H1 (cell line): ENCODE results near the gene EFCAB6. TPM values are rescaled to one million over a fixed set of nuclear protein-coding genes. Genes with fewer than 3 reads are reported as not detected.

Experiments used
- BCL11A ChIP-seq, 2 experiments: IDR thresholded peaks; one replicate each; pipeline ENCODE4 v1.6.1; 2011; ENCODE audit warnings: low read depth in 2 of 2, low read length in 2 of 2, mild to moderate bottlenecking in 2 of 2
- CBX5 ChIP-seq: fragments of 300-800, 300-1000 bp; sonication (generic); IDR thresholded peaks from 2 replicates; pipeline ENCODE4 v1.7.1; 2016; ENCODE audit warnings: antibody characterized with exemption, low read length, low read depth
- CHD1 ChIP-seq: IDR thresholded peaks from 2 replicates; pipeline ENCODE4 v1.6.1; 2012; ENCODE audit warnings: low read depth, low read length, improper control_type of control experiment
- CREB1 ChIP-seq: IDR thresholded peaks from 2 replicates; pipeline ENCODE4 v1.6.1; 2012; ENCODE audit warnings: inconsistent platforms
- GTF2F1 ChIP-seq: IDR thresholded peaks from 2 replicates; pipeline ENCODE4 v1.6.1; 2012; ENCODE audit warnings: low read depth, low read length, improper control_type of control experiment, borderline replicate concordance
- HDAC6 ChIP-seq: IDR thresholded peaks from one replicate; pipeline ENCODE4 v1.7.1; 2012; ENCODE audit warnings: low read depth, mild to moderate bottlenecking, inconsistent platforms, low read length, moderate library complexity
- JUND ChIP-seq: IDR thresholded peaks from 2 replicates; pipeline ENCODE4 v1.6.1; 2011; ENCODE audit warnings: mild to moderate bottlenecking, improper control_type of control experiment, low read length
- NANOG ChIP-seq: IDR thresholded peaks from 2 replicates; pipeline ENCODE4 v1.6.1; 2011; ENCODE audit warnings: low read length, low read depth, mild to moderate bottlenecking, inconsistent platforms; ENCODE audit not compliant: insufficient read depth, poor library complexity, severe bottlenecking
- POLR2AphosphoS5 ChIP-seq: IDR thresholded peaks from 2 replicates; pipeline ENCODE4 v1.6.1; 2011; ENCODE audit warnings: low read depth, low read length
- SP1 ChIP-seq: IDR thresholded peaks from 2 replicates; pipeline ENCODE4 v1.6.1; 2011; ENCODE audit warnings: low read depth, low read length
- SP4 ChIP-seq: IDR thresholded peaks from 2 replicates; pipeline ENCODE4 v1.6.1; 2012; ENCODE audit warnings: low read length, inconsistent platforms
- TAF7 ChIP-seq: optimal IDR thresholded peaks from 2 replicates; pipeline ENCODE3; 2011; ENCODE audit warnings: low read depth, mild to moderate bottlenecking, inconsistent platforms, low read length, moderate library complexity, borderline replicate concordance
- polyA plus RNA-seq, 7 experiments: library from polyadenylated mRNA; depleted of rRNA in 3 of 7; stranded (reverse) in 5 of 7; unstranded in 2 of 7; fragments of >200 nt in 5 of 7; fragments of 200-250 nt in 2 of 7; gene quantifications; 1 replicate in 5 of 7; 2 replicates in 1 of 7; 4 replicates in 1 of 7; pipeline versions ENCODE4 v1.2.1 to v1.2.3, GENCODE V29; 2011 to 2013; ENCODE audit warnings: missing spikeins in 2 of 7, mixed read lengths in 2 of 7
- total RNA-seq: library from RNA; stranded (reverse); fragmentation: NEBNext Ultra II Directional; extraction: Animal tissue kit (Norgen Biotek cat#: 25700); gene quantifications from 2 replicates; pipeline ENCODE4 v1.2.1, GENCODE V29; 2021
- TF ChIP-seq, protein P1 (sequence below): fragments of 300-600 bp; sonication (generic); IDR thresholded peaks from 2 replicates; pipeline ENCODE4 v1.7.1; 2012; ENCODE audit warnings: low read length, moderate library complexity, mild to moderate bottlenecking, inconsistent platforms; ENCODE audit not compliant: insufficient replicate concordance

Gene EFCAB6
- total and polyA plus RNA-seq, 2 of the 8 experiments (the other 6 are each of a cell fraction or from before 2014, with no cell fraction given) = 0.32 to 1.7 TPM

DNA sequence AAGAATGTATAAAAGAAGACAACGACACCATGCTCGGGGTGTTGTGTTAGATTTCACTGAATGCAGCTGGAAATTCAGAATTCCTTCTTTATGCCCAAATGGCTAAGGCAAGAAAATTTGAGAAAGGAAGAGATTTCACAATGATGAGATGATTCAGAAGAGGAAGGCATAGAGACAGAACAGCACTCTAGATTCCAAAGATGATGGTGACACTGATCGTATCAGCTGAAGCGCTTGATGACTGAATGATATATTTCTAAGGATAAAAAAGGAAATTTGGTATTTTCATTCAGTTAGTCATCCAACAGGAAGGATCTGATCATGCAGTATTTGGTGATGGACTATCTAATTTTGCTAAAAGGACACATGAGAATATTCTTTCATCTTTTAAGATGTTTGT lies 189.2 kb downstream of the EFCAB6 start (continued):
- TF ChIP-seq, protein P1, sequence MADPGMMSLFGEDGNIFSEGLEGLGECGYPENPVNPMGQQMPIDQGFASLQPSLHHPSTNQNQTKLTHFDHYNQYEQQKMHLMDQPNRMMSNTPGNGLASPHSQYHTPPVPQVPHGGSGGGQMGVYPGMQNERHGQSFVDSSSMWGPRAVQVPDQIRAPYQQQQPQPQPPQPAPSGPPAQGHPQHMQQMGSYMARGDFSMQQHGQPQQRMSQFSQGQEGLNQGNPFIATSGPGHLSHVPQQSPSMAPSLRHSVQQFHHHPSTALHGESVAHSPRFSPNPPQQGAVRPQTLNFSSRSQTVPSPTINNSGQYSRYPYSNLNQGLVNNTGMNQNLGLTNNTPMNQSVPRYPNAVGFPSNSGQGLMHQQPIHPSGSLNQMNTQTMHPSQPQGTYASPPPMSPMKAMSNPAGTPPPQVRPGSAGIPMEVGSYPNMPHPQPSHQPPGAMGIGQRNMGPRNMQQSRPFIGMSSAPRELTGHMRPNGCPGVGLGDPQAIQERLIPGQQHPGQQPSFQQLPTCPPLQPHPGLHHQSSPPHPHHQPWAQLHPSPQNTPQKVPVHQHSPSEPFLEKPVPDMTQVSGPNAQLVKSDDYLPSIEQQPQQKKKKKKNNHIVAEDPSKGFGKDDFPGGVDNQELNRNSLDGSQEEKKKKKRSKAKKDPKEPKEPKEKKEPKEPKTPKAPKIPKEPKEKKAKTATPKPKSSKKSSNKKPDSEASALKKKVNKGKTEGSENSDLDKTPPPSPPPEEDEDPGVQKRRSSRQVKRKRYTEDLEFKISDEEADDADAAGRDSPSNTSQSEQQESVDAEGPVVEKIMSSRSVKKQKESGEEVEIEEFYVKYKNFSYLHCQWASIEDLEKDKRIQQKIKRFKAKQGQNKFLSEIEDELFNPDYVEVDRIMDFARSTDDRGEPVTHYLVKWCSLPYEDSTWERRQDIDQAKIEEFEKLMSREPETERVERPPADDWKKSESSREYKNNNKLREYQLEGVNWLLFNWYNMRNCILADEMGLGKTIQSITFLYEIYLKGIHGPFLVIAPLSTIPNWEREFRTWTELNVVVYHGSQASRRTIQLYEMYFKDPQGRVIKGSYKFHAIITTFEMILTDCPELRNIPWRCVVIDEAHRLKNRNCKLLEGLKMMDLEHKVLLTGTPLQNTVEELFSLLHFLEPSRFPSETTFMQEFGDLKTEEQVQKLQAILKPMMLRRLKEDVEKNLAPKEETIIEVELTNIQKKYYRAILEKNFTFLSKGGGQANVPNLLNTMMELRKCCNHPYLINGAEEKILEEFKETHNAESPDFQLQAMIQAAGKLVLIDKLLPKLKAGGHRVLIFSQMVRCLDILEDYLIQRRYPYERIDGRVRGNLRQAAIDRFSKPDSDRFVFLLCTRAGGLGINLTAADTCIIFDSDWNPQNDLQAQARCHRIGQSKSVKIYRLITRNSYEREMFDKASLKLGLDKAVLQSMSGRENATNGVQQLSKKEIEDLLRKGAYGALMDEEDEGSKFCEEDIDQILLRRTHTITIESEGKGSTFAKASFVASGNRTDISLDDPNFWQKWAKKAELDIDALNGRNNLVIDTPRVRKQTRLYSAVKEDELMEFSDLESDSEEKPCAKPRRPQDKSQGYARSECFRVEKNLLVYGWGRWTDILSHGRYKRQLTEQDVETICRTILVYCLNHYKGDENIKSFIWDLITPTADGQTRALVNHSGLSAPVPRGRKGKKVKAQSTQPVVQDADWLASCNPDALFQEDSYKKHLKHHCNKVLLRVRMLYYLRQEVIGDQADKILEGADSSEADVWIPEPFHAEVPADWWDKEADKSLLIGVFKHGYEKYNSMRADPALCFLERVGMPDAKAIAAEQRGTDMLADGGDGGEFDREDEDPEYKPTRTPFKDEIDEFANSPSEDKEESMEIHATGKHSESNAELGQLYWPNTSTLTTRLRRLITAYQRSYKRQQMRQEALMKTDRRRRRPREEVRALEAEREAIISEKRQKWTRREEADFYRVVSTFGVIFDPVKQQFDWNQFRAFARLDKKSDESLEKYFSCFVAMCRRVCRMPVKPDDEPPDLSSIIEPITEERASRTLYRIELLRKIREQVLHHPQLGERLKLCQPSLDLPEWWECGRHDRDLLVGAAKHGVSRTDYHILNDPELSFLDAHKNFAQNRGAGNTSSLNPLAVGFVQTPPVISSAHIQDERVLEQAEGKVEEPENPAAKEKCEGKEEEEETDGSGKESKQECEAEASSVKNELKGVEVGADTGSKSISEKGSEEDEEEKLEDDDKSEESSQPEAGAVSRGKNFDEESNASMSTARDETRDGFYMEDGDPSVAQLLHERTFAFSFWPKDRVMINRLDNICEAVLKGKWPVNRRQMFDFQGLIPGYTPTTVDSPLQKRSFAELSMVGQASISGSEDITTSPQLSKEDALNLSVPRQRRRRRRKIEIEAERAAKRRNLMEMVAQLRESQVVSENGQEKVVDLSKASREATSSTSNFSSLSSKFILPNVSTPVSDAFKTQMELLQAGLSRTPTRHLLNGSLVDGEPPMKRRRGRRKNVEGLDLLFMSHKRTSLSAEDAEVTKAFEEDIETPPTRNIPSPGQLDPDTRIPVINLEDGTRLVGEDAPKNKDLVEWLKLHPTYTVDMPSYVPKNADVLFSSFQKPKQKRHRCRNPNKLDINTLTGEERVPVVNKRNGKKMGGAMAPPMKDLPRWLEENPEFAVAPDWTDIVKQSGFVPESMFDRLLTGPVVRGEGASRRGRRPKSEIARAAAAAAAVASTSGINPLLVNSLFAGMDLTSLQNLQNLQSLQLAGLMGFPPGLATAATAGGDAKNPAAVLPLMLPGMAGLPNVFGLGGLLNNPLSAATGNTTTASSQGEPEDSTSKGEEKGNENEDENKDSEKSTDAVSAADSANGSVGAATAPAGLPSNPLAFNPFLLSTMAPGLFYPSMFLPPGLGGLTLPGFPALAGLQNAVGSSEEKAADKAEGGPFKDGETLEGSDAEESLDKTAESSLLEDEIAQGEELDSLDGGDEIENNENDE = no peak
- TF ChIP-seq POLR2AphosphoS5 = no peak
- TF ChIP-seq CBX5 = no peak
- no peak for TF ChIP-seq HDAC6
- TF ChIP-seq CHD1 = no peak
- TF ChIP-seq NANOG = no peak
- no peak for TF ChIP-seq TAF7
- TF ChIP-seq CREB1 = no peak
- no peak for TF ChIP-seq GTF2F1
- TF ChIP-seq JUND = no peak
- TF ChIP-seq SP4 = no peak
- no peak for TF ChIP-seq SP1
- no peak for TF ChIP-seq BCL11A (IDR thresholded peaks at IDR 0.05; ENCODE audit: low read depth in 2 of 2, low read length in 2 of 2)
